ENCODE measurements around the gene MOK.

GRCh38 chr14:102277874-102278630 is 26.9 kb downstream of the MOK start:
- TF ChIP-seq CTCF (IDR thresholded peaks at IDR 0.05; ENCODE audit: low read depth, low read length) = no peak
- no peak for TF ChIP-seq POLR2A (IDR thresholded peaks at IDR 0.05; ENCODE audit: extremely low read depth, insufficient read length)
- no peak for TF ChIP-seq MYC (IDR thresholded peaks at IDR 0.05; ENCODE audit: low read depth, low read length)
- no peak for TF ChIP-seq MAX (IDR thresholded peaks at IDR 0.05; ENCODE audit: low read depth, low read length)

Measured in NB4 (cell line).